ENCODE results near the gene GPD2.

- TF ChIP-seq CTCF (IDR thresholded peaks at IDR 0.05) (no peak), POLR2AphosphoS5 (IDR thresholded peaks at IDR 0.05) (no peak)
Observed at GRCh38 chr2:156476850-156477206, 40.6 kb downstream of the GPD2 start.
